KG1 (cell line): Measurements from ENCODE around the gene SLC30A3.

Source experiments
- DNase-seq: peaks from one replicate; lab custom pipeline; 2025; lab: John Stamatoyannopoulos, UW

Gene SLC30A3

GRCh38 chr2:27256855-27257454 is 5.9 kb downstream of the SLC30A3 start:
- no peak for DNase-seq

- DNase-seq = no peak
Observed at GRCh38 chr2:27255660-27256059, 7.2 kb downstream of the SLC30A3 start.

- DNase-seq = no peak
Observed at GRCh38 chr2:27255187-27255586, 7.7 kb downstream of the SLC30A3 start.

- no peak for DNase-seq
Observed at GRCh38 chr2:27251766-27252165, 11.1 kb downstream of the SLC30A3 start.

GRCh38 chr2:27250652-27251379 is 12.0 kb downstream of the SLC30A3 start:
- no peak for DNase-seq

- DNase-seq = no peak
Observed at GRCh38 chr2:27249891-27250651, 12.8 kb downstream of the SLC30A3 start.

- DNase-seq = no peak
Observed at GRCh38 chr2:27249159-27249890, 13.5 kb downstream of the SLC30A3 start.

- DNase-seq = no peak
Observed at GRCh38 chr2:27247893-27248292, 15.0 kb downstream of the SLC30A3 start.

- DNase-seq = no peak
Observed at GRCh38 chr2:27245626-27246025, 17.2 kb downstream of the SLC30A3 start.

- DNase-seq = no peak
Observed at GRCh38 chr2:27245116-27245515, 17.7 kb downstream of the SLC30A3 start.

- no peak for DNase-seq
Observed at GRCh38 chr2:27243391-27244130, 19.3 kb downstream of the SLC30A3 start.

- no peak for DNase-seq
Observed at GRCh38 chr2:27242614-27242951, 20.3 kb downstream of the SLC30A3 start.

GRCh38 chr2:27241761-27242613 is 20.9 kb downstream of the SLC30A3 start:
- DNase-seq = no peak

GRCh38 chr2:27240406-27240805 is 22.4 kb downstream of the SLC30A3 start:
- DNase-seq = no peak

GRCh38 chr2:27238976-27239375 is 23.9 kb downstream of the SLC30A3 start:
- DNase-seq = no peak

GRCh38 chr2:27237341-27237945 is 25.4 kb downstream of the SLC30A3 start:
- no peak for DNase-seq

GRCh38 chr2:27236626-27237025 is 26.2 kb downstream of the SLC30A3 start:
- DNase-seq = no peak

- no peak for DNase-seq
Observed at GRCh38 chr2:27236136-27236535, 26.7 kb downstream of the SLC30A3 start.

GRCh38 chr2:27233341-27233740 is 29.5 kb downstream of the SLC30A3 start:
- no peak for DNase-seq

- no peak for DNase-seq
Observed at GRCh38 chr2:27231921-27232320, 30.9 kb downstream of the SLC30A3 start.
